H9 (cell line): ENCODE data around the gene BMPER. TPM values are rescaled to one million over a fixed set of nuclear protein-coding genes. Genes with fewer than 3 reads are reported as not detected.

Experiments used
- DNase-seq: peaks from one replicate; pipeline ENCODE4 v3.0.0-alpha.2; 2017
- H2AFZ ChIP-seq: one replicate; pipeline ENCODE4 v1.6.1; 2013; ENCODE audit warnings: mild to moderate bottlenecking, low read length, control low read depth, moderate library complexity
- H2AK5ac ChIP-seq: 2 replicates; pipeline ENCODE4 v1.6.1; 2013; ENCODE audit warnings: low read length, control low read depth, mixed read lengths; ENCODE audit not compliant: insufficient read length
- H2BK120ac ChIP-seq: one replicate; pipeline ENCODE4 v1.6.1; 2013; ENCODE audit warnings: low read depth, mild to moderate bottlenecking, low read length, control low read depth, inconsistent platforms; ENCODE audit not compliant: poor library complexity, severe bottlenecking
- H2BK12ac ChIP-seq: 2 replicates; pipeline ENCODE4 v1.6.1; 2013; ENCODE audit warnings: low read length, control low read depth, mixed read lengths, low read depth; ENCODE audit not compliant: insufficient read length
- H2BK15ac ChIP-seq: 2 replicates; pipeline ENCODE4 v1.6.1; 2013; ENCODE audit warnings: low read depth, low read length, control low read depth
- H2BK20ac ChIP-seq: one replicate; pipeline ENCODE4 v1.6.1; 2013; ENCODE audit warnings: low read depth, mild to moderate bottlenecking, low read length, control low read depth, inconsistent platforms; ENCODE audit not compliant: poor library complexity, severe bottlenecking
- H2BK5ac ChIP-seq: 2 replicates; pipeline ENCODE4 v1.6.1; 2013; ENCODE audit warnings: low read length, control low read depth, mixed read lengths; ENCODE audit not compliant: insufficient read length
- H3K14ac ChIP-seq: 2 replicates; pipeline ENCODE4 v1.6.1; 2013; ENCODE audit warnings: low read length, control low read depth; ENCODE audit not compliant: insufficient read depth
- H3K18ac ChIP-seq: 2 replicates; pipeline ENCODE4 v1.6.1; 2013; ENCODE audit warnings: low read depth, mild to moderate bottlenecking, mixed read lengths, low read length, control low read depth; ENCODE audit not compliant: insufficient read length
- H3K23ac ChIP-seq: 2 replicates; pipeline ENCODE4 v1.6.1; 2013; ENCODE audit warnings: low read length, control low read depth, mixed read lengths, low read depth; ENCODE audit not compliant: insufficient read length
- H3K23me2 ChIP-seq: 2 replicates; pipeline ENCODE4 v1.6.1; 2013; ENCODE audit warnings: low read depth, mild to moderate bottlenecking, mixed read lengths, low read length, control low read depth; ENCODE audit not compliant: insufficient read length, poor library complexity, severe bottlenecking
- H3K27ac ChIP-seq: 2 replicates; pipeline ENCODE4 v1.5.1; 2013; ENCODE audit warnings: low read length, control low read depth, mixed read lengths, low read depth; ENCODE audit not compliant: insufficient read length
- H3K27me3 ChIP-seq: 2 replicates; pipeline ENCODE4 v1.6.1; 2013; ENCODE audit warnings: low read length, control low read depth, inconsistent platforms; ENCODE audit not compliant: insufficient read depth
- H3K4ac ChIP-seq: 2 replicates; pipeline ENCODE4 v1.6.1; 2013; ENCODE audit warnings: low read depth, mild to moderate bottlenecking, control low read depth, inconsistent platforms, low read length, moderate library complexity
- H3K4me1 ChIP-seq: 2 replicates; pipeline ENCODE4 v1.6.1; 2013; ENCODE audit warnings: low read length, control low read depth, inconsistent platforms; ENCODE audit not compliant: insufficient read depth
- H3K4me2 ChIP-seq: 2 replicates; pipeline ENCODE4 v1.6.1; 2013; ENCODE audit warnings: low read length, control low read depth, mixed read lengths; ENCODE audit not compliant: insufficient read length, insufficient read depth
- H3K56ac ChIP-seq: 2 replicates; pipeline ENCODE4 v1.6.1; 2013; ENCODE audit warnings: low read depth, mild to moderate bottlenecking, mixed read lengths, low read length, control low read depth; ENCODE audit not compliant: insufficient read length
- H3K79me1 ChIP-seq: 2 replicates; pipeline ENCODE4 v1.6.1; 2013; ENCODE audit warnings: low read depth, mild to moderate bottlenecking, moderate library complexity, low read length, control low read depth, inconsistent platforms; ENCODE audit not compliant: insufficient read depth, poor library complexity, severe bottlenecking
- H3K79me2 ChIP-seq: 2 replicates; pipeline ENCODE4 v1.6.1; 2013; ENCODE audit warnings: low read length, control low read depth, inconsistent platforms; ENCODE audit not compliant: insufficient read depth
- H3K9ac ChIP-seq: 2 replicates; pipeline ENCODE4 v1.6.1; 2013; ENCODE audit warnings: low read length, control low read depth, mixed read lengths; ENCODE audit not compliant: insufficient read length; ENCODE audit errors: extremely low read depth
- H3K9me3 ChIP-seq: one replicate; pipeline ENCODE4 v1.6.1; 2013; ENCODE audit warnings: low read depth, low read length, inconsistent platforms; ENCODE audit not compliant: control insufficient read depth
- H3T11ph ChIP-seq: one replicate; pipeline ENCODE4 v1.6.1; 2013; ENCODE audit warnings: mild to moderate bottlenecking, low read length, control low read depth, inconsistent platforms
- H4K20me1 ChIP-seq: one replicate; pipeline ENCODE4 v1.6.1; 2013; ENCODE audit not compliant: control insufficient read depth, insufficient read length, insufficient read depth
- H4K5ac ChIP-seq: 2 replicates; pipeline ENCODE4 v1.6.1; 2013; ENCODE audit warnings: low read depth, mild to moderate bottlenecking, mixed read lengths, low read length, control low read depth; ENCODE audit not compliant: insufficient read length
- H4K8ac ChIP-seq: replicated peaks from 2 replicates; pipeline ENCODE4 v1.6.1; 2013; ENCODE audit warnings: low read length, control low read depth, mixed read lengths, low read depth; ENCODE audit not compliant: insufficient read length
- H4K91ac ChIP-seq: 2 replicates; pipeline ENCODE4 v1.6.1; 2013; ENCODE audit warnings: low read depth, mild to moderate bottlenecking, moderate library complexity, mixed read lengths, low read length, control low read depth; ENCODE audit not compliant: insufficient read length
- H3K27ac Mint-ChIP-seq, 3 experiments: 2 replicates in 2 of 3; 3 replicates in 1 of 3; pipeline ENCODE4 v1.8.0; 2020 to 2021; ENCODE audit warnings: mixed read lengths in 3 of 3, mild to moderate bottlenecking in 1 of 3, moderate library complexity in 1 of 3
- H3K27me3 Mint-ChIP-seq: 2 replicates; pipeline ENCODE4 v1.8.0; 2021; ENCODE audit warnings: low read depth, mild to moderate bottlenecking, moderate library complexity, mixed read lengths
- H3K36me3 Mint-ChIP-seq, 3 experiments: 2 replicates in 2 of 3; 3 replicates in 1 of 3; pipeline ENCODE4 v1.8.0; 2020 to 2021; ENCODE audit warnings: low read depth in 3 of 3, mixed read lengths in 3 of 3; ENCODE audit not compliant: insufficient read depth in 1 of 3
- H3K4me1 Mint-ChIP-seq, 2 experiments: 2 replicates each; pipeline ENCODE4 v1.8.0; 2020; ENCODE audit warnings: mixed read lengths in 2 of 2
- H3K4me3 Mint-ChIP-seq, 2 experiments: 2 replicates in 1 of 2; 3 replicates in 1 of 2; pipeline ENCODE4 v1.8.0; 2020 to 2021; ENCODE audit warnings: mild to moderate bottlenecking in 2 of 2, mixed read lengths in 2 of 2, moderate library complexity in 1 of 2
- H3K9me3 Mint-ChIP-seq, 2 experiments: 2 replicates in 1 of 2; 3 replicates in 1 of 2; pipeline ENCODE4 v1.8.0; 2020; ENCODE audit warnings: mild to moderate bottlenecking in 2 of 2, mixed read lengths in 2 of 2, moderate library complexity in 1 of 2
- WGBS: extraction: QIAGEN DNeasy Blood & Tissue Kit; methylation state at CpG from one replicate; pipeline ENCODE4 v1.1.7; 2013; ENCODE audit warnings: missing lambda C conversion rate, low lambda C conversion rate, mixed read lengths; ENCODE audit not compliant: insufficient read length; ENCODE audit errors: extremely low coverage; 5-methylcytosine and 5-hydroxymethylcytosine counted together
- total RNA-seq: library from RNA; stranded (reverse); gene quantifications from 2 replicates; pipeline ENCODE4 v1.2.1, GENCODE V29; 2021
- TF ChIP-seq, protein P1 (sequence below): fragments of 200-600 bp; sonication (generic); conservative IDR thresholded peaks from 3 replicates; pipeline ENCODE4 v1.8.0; 2021; ENCODE audit warnings: antibody characterized with exemption, mild to moderate bottlenecking

Gene BMPER
- total RNA-seq, 1 experiment from 2014 or later, result 0.20 TPM

DNA sequence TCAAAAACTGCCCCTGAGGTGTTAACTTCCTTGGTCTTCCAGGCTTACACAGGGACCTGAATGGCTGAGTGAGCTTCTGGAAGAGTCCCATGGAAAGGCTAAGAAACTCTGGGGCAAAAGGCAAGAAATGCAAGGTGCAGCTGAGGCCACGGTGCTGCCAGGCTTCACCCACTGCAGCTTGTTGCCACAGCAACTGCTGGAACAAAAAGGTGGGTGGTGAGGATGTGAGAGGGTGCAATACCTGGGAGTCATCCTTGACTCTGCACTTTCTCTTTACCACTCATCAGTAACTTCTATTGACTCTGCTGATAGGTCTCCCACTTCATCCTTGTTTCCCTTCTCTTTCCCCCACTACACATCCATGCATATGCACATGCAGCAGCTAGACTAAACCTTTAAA, 258.6 kb downstream of the BMPER start:
- Mint-ChIP-seq H3K4me3 (no peak overlapping the region), H3K9me3 (peaks cover 0 to 4% of the 10 kb centered on the region in 2 experiments; a peak in 3 of 5 replicates), H3K27me3 (no peaks in the 10 kb centered on the region), H3K27ac (no peak overlapping the region), H3K36me3 (peaks cover 0 to 4% (median 0%) of the 10 kb centered on the region in 3 experiments; a peak in 1 of 7 replicates), H3K4me1 (peaks cover 0 to 2% of the 10 kb centered on the region in 2 experiments; a peak in 1 of 4 replicates)
- TF ChIP-seq, protein P1, sequence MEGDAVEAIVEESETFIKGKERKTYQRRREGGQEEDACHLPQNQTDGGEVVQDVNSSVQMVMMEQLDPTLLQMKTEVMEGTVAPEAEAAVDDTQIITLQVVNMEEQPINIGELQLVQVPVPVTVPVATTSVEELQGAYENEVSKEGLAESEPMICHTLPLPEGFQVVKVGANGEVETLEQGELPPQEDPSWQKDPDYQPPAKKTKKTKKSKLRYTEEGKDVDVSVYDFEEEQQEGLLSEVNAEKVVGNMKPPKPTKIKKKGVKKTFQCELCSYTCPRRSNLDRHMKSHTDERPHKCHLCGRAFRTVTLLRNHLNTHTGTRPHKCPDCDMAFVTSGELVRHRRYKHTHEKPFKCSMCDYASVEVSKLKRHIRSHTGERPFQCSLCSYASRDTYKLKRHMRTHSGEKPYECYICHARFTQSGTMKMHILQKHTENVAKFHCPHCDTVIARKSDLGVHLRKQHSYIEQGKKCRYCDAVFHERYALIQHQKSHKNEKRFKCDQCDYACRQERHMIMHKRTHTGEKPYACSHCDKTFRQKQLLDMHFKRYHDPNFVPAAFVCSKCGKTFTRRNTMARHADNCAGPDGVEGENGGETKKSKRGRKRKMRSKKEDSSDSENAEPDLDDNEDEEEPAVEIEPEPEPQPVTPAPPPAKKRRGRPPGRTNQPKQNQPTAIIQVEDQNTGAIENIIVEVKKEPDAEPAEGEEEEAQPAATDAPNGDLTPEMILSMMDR, result no peak
- H2AFZ ChIP-seq, result no peak overlapping the region
- H3K56ac ChIP-seq, result no peak overlapping the region
- no peak overlapping the region for H3K9ac ChIP-seq
- no peak overlapping the region for H3K27ac ChIP-seq
- H3K23me2 ChIP-seq, result no peaks in the 10 kb centered on the region
- no peak overlapping the region for H4K91ac ChIP-seq
- no peaks in the 10 kb centered on the region for H3K79me1 ChIP-seq
- no peak overlapping the region for H3K18ac ChIP-seq
- H3T11ph ChIP-seq, result no peak overlapping the region
- no peak for DNase-seq
- no peak overlapping the region for H3K14ac ChIP-seq
- H3K4ac ChIP-seq, result no peak overlapping the region
- no peak overlapping the region for H2BK20ac ChIP-seq
- H3K9me3 ChIP-seq, result no peaks in the 10 kb centered on the region
- H4K8ac ChIP-seq, result no peak overlapping the region
- no peak overlapping the region for H4K5ac ChIP-seq
- no peak overlapping the region for H3K23ac ChIP-seq
- H2BK120ac ChIP-seq, result no peak overlapping the region
- no peak overlapping the region for H3K4me2 ChIP-seq
- H3K27me3 ChIP-seq, result no peaks in the 10 kb centered on the region
- H2AK5ac ChIP-seq, result no peak overlapping the region
- no peak overlapping the region for H2BK12ac ChIP-seq
- H2BK5ac ChIP-seq, result no peak overlapping the region
- no peaks in the 10 kb centered on the region for H3K4me1 ChIP-seq
- WGBS, result no CpG with 5 or more reads among the region's 1 CpG
- no peaks in the 10 kb centered on the region for H3K79me2 ChIP-seq
- no peaks in the 10 kb centered on the region for H4K20me1 ChIP-seq
- H2BK15ac ChIP-seq, result no peak overlapping the region
